HL-60 (cell line): ENCODE measurements around the gene NEUROG1.

Source experiments
- DNase-seq, 2 experiments: peaks; one replicate each; pipeline ENCODE4 v3.0.0-alpha.2; 2010 to 2020; ENCODE audit warnings: low read depth in 1 of 2, low spot score in 1 of 2
- H3K27ac ChIP-seq: fragments of 250-450 bp; sonication (Bioruptor Pico); replicated peaks from 2 replicates; pipeline ENCODE4 v1.5.1; 2020; ENCODE audit warnings: mild to moderate bottlenecking, moderate library complexity
- H3K27me3 ChIP-seq: fragments of 250-450 bp; sonication (Bioruptor Pico); 2 replicates; pipeline ENCODE4 v1.5.1; 2021; ENCODE audit warnings: mild to moderate bottlenecking, moderate library complexity; ENCODE audit not compliant: insufficient read depth, poor library complexity, severe bottlenecking
- H3K4me3 ChIP-seq: replicated peaks from 2 replicates; pipeline ENCODE4 v1.5.1; 2011; ENCODE audit warnings: mild to moderate bottlenecking, control low read depth, low read length; ENCODE audit not compliant: insufficient read depth
- CTCF ChIP-seq: IDR thresholded peaks from one replicate; pipeline ENCODE4 v1.5.1; 2011; ENCODE audit warnings: low read length, control low read depth, inconsistent platforms; ENCODE audit not compliant: insufficient read depth
- GABPA ChIP-seq: IDR thresholded peaks from 2 replicates; pipeline ENCODE4 v1.6.1; 2012; ENCODE audit warnings: low read depth
- POLR2AphosphoS5 ChIP-seq: IDR thresholded peaks from 2 replicates; pipeline ENCODE4 v1.6.1; 2012; ENCODE audit warnings: low read depth
- REST ChIP-seq: IDR thresholded peaks from 2 replicates; pipeline ENCODE4 v1.6.1; 2012; ENCODE audit warnings: low read depth; ENCODE audit not compliant: insufficient replicate concordance
- SPI1 ChIP-seq: IDR thresholded peaks from 2 replicates; pipeline ENCODE4 v1.6.1; 2012; ENCODE audit warnings: low read depth, mild to moderate bottlenecking, borderline replicate concordance

The NEUROG1 gene

GRCh38 chr5:135511761-135512575 is 23.8 kb downstream of the NEUROG1 start:
- Histone ChIP-seq H3K27me3 (no peaks in the 10 kb centered on the region), H3K27ac (no peak overlapping the region), H3K4me3 (no peak overlapping the region)
- TF ChIP-seq POLR2AphosphoS5 (no peak), REST (no peak), GABPA (no peak), CTCF (no peak), SPI1 (no peak)
- DNase-seq: no peak

GRCh38 chr5:135509995-135510394 is 25.8 kb downstream of the NEUROG1 start:
- H3K27me3 ChIP-seq: no peaks in the 10 kb centered on the region
- no peak for DNase-seq
- TF ChIP-seq GABPA (no peak), POLR2AphosphoS5 (no peak)
- no peak overlapping the region for H3K27ac ChIP-seq
- no peak overlapping the region for H3K4me3 ChIP-seq

- no peak overlapping the region for H3K27ac ChIP-seq
- no peaks in the 10 kb centered on the region for H3K27me3 ChIP-seq
- H3K4me3 ChIP-seq: no peak overlapping the region
- DNase-seq: no peak
- TF ChIP-seq POLR2AphosphoS5 (no peak), SPI1 (no peak), REST (no peak)
These were observed 27.2 kb downstream of the NEUROG1 start for GRCh38 chr5:135508496-135509005.

GRCh38 chr5:135505973-135506372 is 29.8 kb downstream of the NEUROG1 start:
- H3K27me3 ChIP-seq: no peaks in the 10 kb centered on the region
- H3K27ac ChIP-seq: no peak overlapping the region
- no peak for TF ChIP-seq CTCF
- TF ChIP-seq REST: no peak
- TF ChIP-seq POLR2AphosphoS5: no peak
- no peak for TF ChIP-seq SPI1
- TF ChIP-seq GABPA: no peak
- no peak overlapping the region for H3K4me3 ChIP-seq
- no peak for DNase-seq
